ENCODE results near the gene STYXL1.
"Not testable (repeated sequence)": the region's sequence is repeated elsewhere in the genome, so short reads cannot be mapped to it uniquely, and the experiment has no call there.

The STYXL1 gene

DNA sequence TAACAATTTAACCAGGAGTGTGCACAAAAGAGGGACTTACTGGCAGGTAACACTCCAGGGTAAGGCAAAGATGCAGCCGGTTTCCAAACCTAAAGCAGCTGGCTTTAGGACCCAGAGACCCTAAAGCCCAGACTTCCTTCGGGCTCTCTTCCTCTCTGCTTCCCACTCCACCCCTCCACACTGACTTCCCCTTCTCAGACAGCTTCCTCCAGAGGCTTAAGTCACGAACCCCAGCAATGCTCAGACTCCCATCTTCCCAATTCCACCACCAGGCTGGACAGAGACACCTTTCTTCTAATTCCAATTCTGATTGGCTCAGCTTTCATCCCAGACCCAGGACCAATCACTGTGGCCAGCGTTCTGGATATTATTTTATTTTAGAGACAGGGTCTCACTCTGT lies 24.8 kb downstream of the STYXL1 start:
- peak; percentile 4 to 34 for DNase-seq

DNA sequence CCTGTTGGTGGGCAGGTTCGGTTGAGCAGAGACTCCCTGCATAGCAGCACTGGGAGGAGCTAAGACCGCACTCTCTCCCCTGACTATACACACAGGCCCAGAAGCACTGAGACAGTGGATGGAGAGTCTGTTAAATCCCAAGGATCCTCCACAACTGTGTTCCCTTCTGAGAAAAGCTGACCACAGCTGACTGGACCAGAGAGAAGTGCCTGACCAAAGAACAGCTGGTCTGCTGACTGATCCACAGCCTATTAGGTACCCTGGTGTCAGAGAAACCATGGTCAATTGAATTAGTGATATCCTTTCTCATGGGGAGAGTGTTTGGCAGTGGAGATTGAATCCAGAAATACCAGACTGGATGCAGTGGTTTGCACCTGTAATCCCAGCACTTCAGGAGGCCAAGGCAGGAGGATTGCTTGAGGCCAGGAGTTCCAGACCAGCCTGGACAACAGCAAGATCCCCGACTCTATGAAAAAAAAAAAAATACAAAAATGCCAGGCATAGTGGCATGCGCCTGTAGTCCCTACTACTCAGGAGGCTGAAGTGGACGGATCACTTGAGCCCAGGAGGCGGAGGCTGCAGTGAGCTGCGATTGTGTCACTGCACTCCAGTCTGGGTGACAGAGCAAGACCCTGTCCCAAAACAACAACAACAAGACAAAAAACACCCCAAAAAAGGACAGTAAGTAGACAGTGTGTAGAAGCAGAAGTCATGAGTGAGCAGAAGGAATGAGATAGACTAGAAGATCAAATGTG lies 25.6 kb downstream of the STYXL1 start:
- DNase-seq = no peak

GRCh38 chr7:76020031-76020714 lies 27.6 kb downstream of the STYXL1 start:
- peak; percentile 65 to 70 for DNase-seq

DNA sequence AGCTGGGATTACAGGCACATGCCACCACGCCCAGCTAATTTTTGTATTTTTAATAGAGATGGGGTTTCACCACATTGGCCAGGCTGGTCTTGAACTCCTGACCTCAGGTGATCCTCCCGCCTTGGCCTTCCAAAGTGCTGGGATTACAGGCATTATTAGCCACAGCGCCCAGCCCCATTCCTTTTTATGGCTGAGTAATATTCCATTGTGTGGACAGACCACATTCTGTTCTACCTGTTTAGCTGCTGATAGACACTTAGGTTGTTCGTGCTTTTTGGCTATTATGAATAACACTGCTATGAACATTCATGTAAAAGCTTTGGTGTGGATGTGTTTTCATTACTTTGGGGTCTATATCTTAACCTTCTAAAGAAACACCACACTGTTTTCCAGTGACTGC lies 29.3 kb downstream of the STYXL1 start:
- DNase-seq = not testable (repeated sequence)

GRCh38 chr7:76016191-76016947 lies 31.4 kb downstream of the STYXL1 start:
- DNase-seq = no peak

- no peak for DNase-seq
Measured at GRCh38 chr7:76011442-76011861, 36.3 kb downstream of the STYXL1 start.

DNA sequence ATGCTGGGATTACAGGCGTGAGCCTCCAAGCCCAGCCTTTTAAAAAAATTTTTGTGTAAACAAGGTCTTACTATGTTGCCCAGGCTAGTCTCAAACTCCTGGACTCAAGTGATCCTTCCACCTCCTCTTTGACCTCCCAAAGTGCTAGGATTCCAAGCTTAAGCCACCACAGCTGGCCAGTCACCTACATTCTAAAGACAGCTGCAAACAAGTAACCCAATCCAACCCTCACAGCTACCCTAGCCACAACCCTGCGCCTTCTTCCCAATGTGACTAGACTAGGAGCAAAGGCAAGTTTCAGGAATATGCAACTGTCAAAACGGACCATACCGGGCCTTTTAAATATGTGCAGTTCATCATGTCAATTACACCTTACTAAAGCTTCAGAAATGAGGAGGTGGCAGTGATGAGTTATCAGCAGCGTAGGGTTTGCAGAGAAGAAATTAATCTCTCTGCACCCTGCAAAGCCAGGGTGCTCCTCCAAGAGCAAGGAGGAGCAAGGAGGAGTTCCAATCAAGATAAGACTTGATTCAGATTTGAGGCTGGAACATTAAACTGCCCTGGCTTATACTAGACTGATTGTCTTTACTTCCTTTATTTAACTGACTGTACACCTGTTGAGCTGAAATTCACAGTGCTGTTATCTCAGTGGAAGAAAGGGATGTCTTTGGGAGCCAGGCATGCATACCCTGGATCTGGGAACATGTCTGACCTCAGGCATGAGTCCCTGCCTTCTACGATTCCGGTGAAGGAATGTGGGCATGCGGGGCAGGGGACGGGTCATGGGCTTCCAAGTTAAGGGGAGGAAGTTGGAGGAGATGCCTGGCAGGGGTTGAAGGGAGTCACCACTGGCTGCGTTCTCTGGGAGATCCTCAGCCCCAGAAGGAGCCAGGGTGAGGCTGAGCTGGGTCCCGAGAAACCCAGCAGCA lies 37.9 kb downstream of the STYXL1 start:
- DNase-seq = no peak

- peak in 1 of 2 donors; percentile 19 for DNase-seq
Measured at GRCh38 chr7:76008156-76008687, 39.6 kb downstream of the STYXL1 start.

GRCh38 chr7:76005004-76005403 lies 42.8 kb downstream of the STYXL1 start:
- not testable (repeated sequence) for DNase-seq

GRCh38 chr7:76003351-76003750 lies 44.4 kb downstream of the STYXL1 start:
- DNase-seq = no peak

- DNase-seq = no peak
Measured at GRCh38 chr7:76002822-76003221, 45.0 kb downstream of the STYXL1 start.

DNA sequence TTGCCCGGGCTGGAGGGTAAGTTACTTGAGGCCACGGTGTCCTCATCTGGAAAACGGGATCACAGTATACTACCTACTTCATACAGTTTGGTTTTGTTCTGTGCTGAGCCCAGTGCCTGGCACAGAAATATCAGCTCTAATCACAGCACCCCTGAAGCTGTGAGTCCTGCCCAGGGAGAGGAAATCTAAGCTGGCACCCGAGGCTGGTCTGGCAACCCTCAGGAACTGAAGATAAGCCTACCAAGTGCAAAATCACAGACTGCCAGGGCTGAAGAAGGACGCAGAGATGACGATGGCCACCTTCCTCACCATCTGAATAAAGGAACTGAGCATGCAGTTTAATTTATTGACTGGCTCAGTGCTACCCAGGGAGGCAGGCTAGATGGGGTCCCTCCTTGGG lies 45.7 kb downstream of the STYXL1 start:
- DNase-seq = no peak

DNA sequence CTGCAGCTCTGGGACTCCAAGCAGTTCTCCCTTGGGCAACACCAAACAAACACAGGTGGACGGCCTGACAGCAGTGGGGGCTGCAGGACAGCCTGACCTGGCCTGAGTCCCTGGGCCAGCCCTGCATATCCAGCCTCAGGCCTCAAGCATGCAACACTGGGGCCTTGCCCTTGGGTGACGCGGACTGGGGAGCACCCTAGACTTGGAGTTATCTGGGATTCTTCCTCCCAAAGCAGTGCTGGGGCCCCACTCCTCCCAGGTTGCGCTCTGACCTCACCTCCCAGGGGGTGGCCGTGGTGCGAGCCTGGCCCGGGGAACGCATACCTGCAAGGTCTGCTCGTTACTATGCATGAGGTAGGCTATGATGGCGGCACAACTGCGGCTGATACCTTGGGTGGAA lies 47.2 kb downstream of the STYXL1 start:
- no peak for DNase-seq

GRCh38 chr7:75998038-75998437 lies 49.8 kb downstream of the STYXL1 start:
- DNase-seq = no peak

DNA sequence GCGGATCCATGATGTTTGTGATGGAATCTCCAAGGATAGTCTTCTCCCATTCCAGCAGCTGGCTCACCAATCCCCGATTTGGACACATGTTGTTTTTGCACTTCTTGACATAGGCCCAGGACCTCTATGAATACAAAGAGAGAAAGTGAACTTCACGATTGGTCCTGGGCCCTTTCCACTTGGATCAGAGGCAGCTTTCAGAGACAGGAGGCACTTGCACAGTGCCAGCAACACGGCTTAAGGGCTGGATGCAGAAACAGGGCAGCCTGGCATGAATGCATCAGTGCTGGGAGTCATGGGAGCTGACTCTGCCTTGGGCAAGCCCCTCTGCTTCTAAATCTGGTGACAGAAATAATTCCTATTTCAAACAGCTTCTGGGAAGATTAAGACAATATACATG lies 51.3 kb downstream of the STYXL1 start:
- DNase-seq = no peak

DNA sequence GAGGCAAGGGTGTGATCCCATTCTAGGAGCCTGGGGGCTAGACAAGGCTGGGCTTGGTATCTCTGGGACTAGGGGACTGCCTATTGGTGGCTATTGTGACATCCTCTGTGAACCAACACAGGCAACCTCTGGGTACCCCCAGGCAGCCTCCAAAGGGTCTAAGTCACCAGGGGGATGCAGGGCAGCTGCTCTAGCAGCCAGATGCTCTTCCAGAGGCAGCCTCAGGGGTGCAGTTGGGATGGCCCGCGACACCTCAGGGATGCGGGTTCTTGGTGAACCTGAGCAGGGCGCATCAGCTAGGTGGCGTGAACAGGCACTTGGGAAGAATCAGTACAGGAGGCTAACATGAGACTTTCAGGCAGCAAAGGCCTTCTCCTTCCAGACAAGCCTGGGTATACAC lies 51.8 kb downstream of the STYXL1 start:
- DNase-seq = no peak

GRCh38 chr7:75995052-75995471 lies 52.7 kb downstream of the STYXL1 start:
- no peak for DNase-seq

GRCh38 chr7:75994388-75995051 lies 53.3 kb downstream of the STYXL1 start, which contains the start of gene TMEM120A:
TSS of gene TMEM120A (minus strand) at chr7:75994595. CDS start at chr7:75994570, 25 bp downstream.
- DNase-seq = peak; percentile 90 to 92

DNA sequence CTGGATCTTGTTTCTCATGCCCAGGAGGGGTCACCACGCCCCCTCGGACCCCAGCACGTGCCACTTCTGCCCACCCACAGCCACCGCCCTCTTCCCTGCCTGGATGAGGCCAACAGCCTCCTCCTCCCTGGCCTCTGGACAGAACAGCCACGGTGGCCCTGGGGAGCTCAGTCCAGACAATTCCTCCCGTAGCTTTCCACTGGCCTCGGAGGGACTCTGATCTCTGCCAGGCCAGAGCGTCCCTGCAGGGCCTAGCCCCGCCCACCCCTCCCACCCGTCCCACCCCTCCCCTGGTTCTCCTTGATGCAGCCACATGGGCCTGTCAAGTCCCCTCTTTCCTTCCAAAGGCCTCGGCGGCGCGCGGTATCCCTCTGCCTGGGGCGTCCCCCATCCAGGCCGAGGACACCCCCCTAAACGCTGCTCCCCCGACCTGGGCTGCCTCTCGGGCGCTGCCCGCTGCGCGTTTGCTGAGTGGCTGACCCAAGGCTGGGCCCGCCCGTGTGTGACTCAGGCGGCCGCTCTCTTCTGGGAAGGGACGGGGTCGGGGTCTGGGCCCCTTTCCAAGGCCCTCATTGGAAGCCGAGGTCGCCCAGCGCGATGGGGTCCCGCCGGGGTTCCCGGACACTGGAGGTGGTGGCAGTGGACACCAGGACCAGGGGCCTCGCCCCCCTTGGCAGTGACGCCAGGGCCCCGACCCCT lies 54.0 kb downstream of the STYXL1 start:
- DNase-seq = peak in 1 of 2 donors; percentile 11

DNA sequence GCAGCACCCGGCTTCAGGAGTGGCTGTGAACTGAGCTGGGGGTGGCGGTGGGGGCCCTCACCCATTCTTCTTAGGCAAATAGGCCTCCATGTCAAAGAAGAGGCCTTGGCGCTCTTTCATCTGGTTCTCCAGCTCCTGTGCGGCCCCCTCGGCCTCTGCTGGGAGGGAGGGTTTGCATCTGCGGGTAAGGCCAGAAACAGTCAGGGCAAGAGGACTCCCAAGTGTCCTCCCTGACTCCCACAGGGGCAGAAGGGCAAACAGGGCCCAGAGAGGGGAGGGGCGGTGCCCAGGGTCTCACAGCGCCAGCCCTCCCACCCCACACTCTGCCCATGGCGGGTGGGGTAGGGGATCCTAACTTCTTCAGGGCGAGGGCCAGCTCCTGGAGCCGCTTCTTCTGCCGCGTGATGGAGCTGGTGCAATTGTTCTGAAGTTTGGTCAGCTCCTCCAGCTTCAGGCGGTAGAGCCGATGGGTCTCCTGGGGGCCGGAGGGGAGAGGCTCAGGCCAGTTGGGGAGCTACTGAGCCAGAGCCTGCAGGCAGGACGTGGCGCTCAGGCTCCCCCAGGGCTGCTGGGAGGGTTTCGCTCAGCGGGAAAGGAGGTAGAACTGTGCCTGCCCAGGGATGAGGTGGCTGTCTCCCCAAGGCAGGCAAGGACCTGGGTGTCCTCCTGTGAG lies 55.6 kb downstream of the STYXL1 start:
- no peak for DNase-seq

Measured in CD4-positive, alpha-beta T cell treated with Interleukin-4 for 1 hour (primary cell).